DOHH2 (cell line): ENCODE measurements around the gene GFI1B.

Experiments used
- CTCF ChIP-seq: fragments of 200-600 bp; sonication (generic); IDR thresholded peaks from one replicate; pipeline ENCODE4 v1.5.1; 2014; ENCODE audit warnings: antibody characterized with exemption, mild to moderate bottlenecking, low read depth, low read length; ENCODE audit not compliant: poor library complexity, severe bottlenecking
- EZH2phosphoT487 ChIP-seq: fragments of 200-600 bp; sonication (generic); IDR thresholded peaks from 2 replicates; pipeline ENCODE4 v1.6.1; 2017; ENCODE audit warnings: borderline replicate concordance, mild to moderate bottlenecking, antibody characterized with exemption, low read length, moderate library complexity, mixed read lengths

DNA sequence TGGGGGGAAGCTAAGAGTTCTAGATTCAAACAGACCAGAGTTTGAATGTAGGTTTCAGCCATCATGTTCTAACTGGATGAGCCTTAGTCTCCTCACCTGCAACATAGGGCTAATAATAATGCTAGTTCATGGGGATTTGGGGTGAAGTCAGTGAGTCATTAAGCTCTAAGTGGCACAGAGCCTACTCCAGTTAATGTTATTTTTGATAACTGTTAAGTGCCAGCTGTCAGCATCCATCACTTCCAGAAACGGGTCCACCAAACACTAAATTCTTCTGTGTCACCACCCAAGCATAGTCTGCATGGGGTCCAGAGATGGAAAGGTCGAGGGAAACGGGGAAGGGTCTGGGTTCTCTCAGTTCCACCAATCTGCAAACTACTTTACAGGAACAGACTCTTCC, 32.3 kb upstream of the GFI1B start:
- TF ChIP-seq CTCF, result no peak
- TF ChIP-seq EZH2phosphoT487, result no peak
